CD4-positive, alpha-beta T cell treated with Interleukin-15 for 1 hour (primary cell): ENCODE results near the gene NMUR1.
A peak's percentile ranks its signal among the peaks of the same experiment; 100 is the strongest.
"Not testable (repeated sequence)": the region's sequence is repeated elsewhere in the genome, so short reads cannot be mapped to it uniquely, and the experiment has no call there.

Source experiments
- DNase-seq: peaks from one replicate; pipeline ENCODE4 v3.0.0-alpha.2; 2020

The NMUR1 gene

GRCh38 chr2:231530099-231531011, at the start of gene NMUR1:
Gene NMUR1 (minus strand): TSS chr2:231530445. CDS start chr2:231530361, 84 bp downstream.
- DNase-seq: peak; percentile 74

GRCh38 chr2:231579560-231579959, 49.3 kb upstream of the NMUR1 start:
- DNase-seq: no peak

GRCh38 chr2:231578655-231579054, 48.4 kb upstream of the NMUR1 start:
- not testable (repeated sequence) for DNase-seq

- DNase-seq: no peak
Measured at GRCh38 chr2:231576465-231576864, 46.2 kb upstream of the NMUR1 start.

- DNase-seq: no peak
Measured at GRCh38 chr2:231575612-231576256, 45.5 kb upstream of the NMUR1 start.

GRCh38 chr2:231573698-231574421, 43.6 kb upstream of the NMUR1 start:
- DNase-seq: no peak

- DNase-seq: no peak
Measured at GRCh38 chr2:231573096-231573495, 42.9 kb upstream of the NMUR1 start.

GRCh38 chr2:231571661-231572191, 41.5 kb upstream of the NMUR1 start:
- no peak for DNase-seq

- not testable (repeated sequence) for DNase-seq
Measured at GRCh38 chr2:231570915-231571314, 40.7 kb upstream of the NMUR1 start.

GRCh38 chr2:231568785-231569435, 38.7 kb upstream of the NMUR1 start:
- no peak for DNase-seq

- no peak for DNase-seq
Measured at GRCh38 chr2:231568098-231568784, 38.0 kb upstream of the NMUR1 start.

GRCh38 chr2:231567159-231567558, 36.9 kb upstream of the NMUR1 start:
- no peak for DNase-seq

- no peak for DNase-seq
Measured at GRCh38 chr2:231565887-231566594, 35.8 kb upstream of the NMUR1 start.

- peak; percentile 24 for DNase-seq
Measured at GRCh38 chr2:231563378-231563961, 33.2 kb upstream of the NMUR1 start.

GRCh38 chr2:231557571-231558217, 27.4 kb upstream of the NMUR1 start:
- peak; percentile 75 for DNase-seq

- no peak for DNase-seq
Measured at GRCh38 chr2:231556981-231557380, 26.7 kb upstream of the NMUR1 start.

GRCh38 chr2:231556496-231556895, 26.3 kb upstream of the NMUR1 start:
- not testable (repeated sequence) for DNase-seq

- peak; percentile 51 for DNase-seq
Measured at GRCh38 chr2:231554748-231555545, 24.7 kb upstream of the NMUR1 start.

- no peak for DNase-seq
Measured at GRCh38 chr2:231554327-231554726, 24.1 kb upstream of the NMUR1 start.
